Suppressor macrophage treated with lipopolysaccharide for 4 hours (primary cell): ENCODE measurements around the gene ZDHHC4.
"Not testable (repeated sequence)": the region's sequence is repeated elsewhere in the genome, so short reads cannot be mapped to it uniquely, and the experiment has no call there.

Experiments
- DNase-seq: peaks from one replicate; pipeline ENCODE4 v3.0.0-alpha.2; 2020

Gene ZDHHC4

GRCh38 chr7:6563936-6564770, 13.1 kb upstream of the ZDHHC4 start:
- DNase-seq: no peak

- no peak for DNase-seq
Measured at GRCh38 chr7:6565655-6566054, 11.6 kb upstream of the ZDHHC4 start.

- DNase-seq: no peak
Measured at GRCh38 chr7:6567886-6568285, 9.4 kb upstream of the ZDHHC4 start.

GRCh38 chr7:6571160-6571779, 6.0 kb upstream of the ZDHHC4 start:
- peak; percentile 63 for DNase-seq

- DNase-seq: no peak
Measured at GRCh38 chr7:6575281-6576023, 1.8 kb upstream of the ZDHHC4 start.

- DNase-seq: no peak
Measured at GRCh38 chr7:6576024-6576866, 1.0 kb upstream of the ZDHHC4 start.

- not testable (repeated sequence) for DNase-seq
Measured at GRCh38 chr7:6576867-6577368, 336 bp upstream of the ZDHHC4 start.

GRCh38 chr7:6578114-6579084, 1.1 kb downstream of the ZDHHC4 start:
- no peak for DNase-seq

GRCh38 chr7:6579446-6579845, 2.2 kb downstream of the ZDHHC4 start:
- DNase-seq: peak; percentile 80

GRCh38 chr7:6585746-6586432, 8.6 kb downstream of the ZDHHC4 start:
- not testable (repeated sequence) for DNase-seq

- no peak for DNase-seq
Measured at GRCh38 chr7:6588566-6588965, 11.3 kb downstream of the ZDHHC4 start.

- DNase-seq: no peak
Measured at GRCh38 chr7:6589151-6589828, 12.0 kb downstream of the ZDHHC4 start.

- DNase-seq: peak; percentile 91
Measured at GRCh38 chr7:6589829-6590644, 12.8 kb downstream of the ZDHHC4 start, which contains the start of gene INTS15. Gene INTS15 (plus strand): TSS chr7:6590021. CDS start chr7:6590284, 263 bp downstream.

GRCh38 chr7:6590645-6591110, 13.4 kb downstream of the ZDHHC4 start:
- no peak for DNase-seq

- no peak for DNase-seq
Measured at GRCh38 chr7:6600093-6600492, 22.8 kb downstream of the ZDHHC4 start.

GRCh38 chr7:6604458-6604857, 27.2 kb downstream of the ZDHHC4 start:
- no peak for DNase-seq

- no peak for DNase-seq
Measured at GRCh38 chr7:6606866-6607583, 29.8 kb downstream of the ZDHHC4 start.

- DNase-seq: no peak
Measured at GRCh38 chr7:6607651-6608051, 30.4 kb downstream of the ZDHHC4 start.
